ENCODE data around the gene OVCA2. TPM values are rescaled to one million over a fixed set of nuclear protein-coding genes. Genes with fewer than 3 reads are reported as not detected.

The OVCA2 gene
- total and polyA plus RNA-seq, 4 experiments from 2014 or later = 27.9 to 90.3 (median 43.2) TPM

DNA sequence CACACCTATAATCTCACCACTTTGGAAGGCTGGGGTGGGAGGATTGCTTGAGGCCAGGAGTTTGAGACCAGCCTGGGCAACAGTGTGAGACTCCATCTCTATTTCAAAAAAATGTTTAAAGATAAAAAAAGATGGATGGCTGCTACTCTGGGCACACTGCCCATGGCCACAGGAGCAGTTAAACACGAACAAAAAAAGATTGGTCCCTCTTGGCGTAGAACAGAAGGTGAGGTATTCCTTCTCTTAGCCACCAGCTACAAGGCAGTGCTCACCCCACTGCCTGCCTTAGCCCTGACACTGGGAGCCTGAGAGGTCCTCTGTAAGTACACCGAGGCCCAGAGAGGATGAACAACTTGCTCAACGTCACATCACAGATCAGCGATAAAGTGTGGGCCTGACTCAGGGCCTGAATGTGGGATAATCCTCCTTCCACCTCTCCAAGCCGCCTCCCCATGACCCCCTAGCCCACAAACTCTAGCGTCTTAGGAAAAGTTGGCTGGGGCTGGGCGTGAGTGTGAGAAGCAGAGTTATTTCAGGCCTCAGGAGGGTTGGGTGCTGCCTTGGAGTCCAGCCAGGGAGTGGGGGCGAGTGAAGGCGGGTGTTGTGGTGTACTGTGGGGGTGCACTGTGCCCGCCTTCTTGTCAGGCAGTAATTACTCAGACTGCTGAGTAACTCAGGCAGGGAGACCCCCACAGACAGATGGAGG lies 14.1 kb upstream of the OVCA2 start:
- Histone ChIP-seq H3K4me1 (ENCODE audit: insufficient read depth, low read length) (peaks cover 47% of the 10 kb centered on the region), H3K4me3 (ENCODE audit: low read length in 2 of 2) (no peak overlapping the region), H3K27me3 (ENCODE audit: insufficient read depth, low read length) (no peaks in the 10 kb centered on the region), H3K27ac (ENCODE audit: low read depth, low read length) (no peak overlapping the region), H3K9me3 (ENCODE audit: control insufficient read depth in 1 of 2, low read length in 2 of 2) (no peaks in the 10 kb centered on the region), H3K36me3 (ENCODE audit: insufficient read depth, low read length) (no peaks in the 10 kb centered on the region)
- Mint-ChIP-seq H3K27ac (peak overlapping the region in 1 of 7 donors; percentile 54), H3K27me3 (peaks cover 5 to 12% of the 10 kb centered on the region in 2 donors), H3K4me3 (peak overlapping the region in 3 of 8 donors; percentile 6 to 57 (median 30)), H3K36me3 (peaks cover 0 to 8% of the 10 kb centered on the region in 2 donors), H3K9me3 (peaks cover 0 to 2% (median 0%) of the 10 kb centered on the region in 8 donors), H3K4me1 (peaks cover 14 to 48% (median 27%) of the 10 kb centered on the region in 4 donors)
- CTCF ChIA-PET (ENCODE audit: partially characterized antibody) = interaction anchor here (0.5 kb wide), 1 partner anchor 146 kb away, joined by 3 read pairs; no protein-coding TSS in a partner anchor
- POLR2A ChIA-PET (ENCODE audit: partially characterized antibody) = no interaction called here
- DNase-seq = no peak
- intact Hi-C loops (cut with micrococcal nuclease) = loop anchor here (5.0 to 10.0 kb wide), 2 partner anchors 123 to 305 kb away; partner anchors contain the start of gene WDR81

DNA sequence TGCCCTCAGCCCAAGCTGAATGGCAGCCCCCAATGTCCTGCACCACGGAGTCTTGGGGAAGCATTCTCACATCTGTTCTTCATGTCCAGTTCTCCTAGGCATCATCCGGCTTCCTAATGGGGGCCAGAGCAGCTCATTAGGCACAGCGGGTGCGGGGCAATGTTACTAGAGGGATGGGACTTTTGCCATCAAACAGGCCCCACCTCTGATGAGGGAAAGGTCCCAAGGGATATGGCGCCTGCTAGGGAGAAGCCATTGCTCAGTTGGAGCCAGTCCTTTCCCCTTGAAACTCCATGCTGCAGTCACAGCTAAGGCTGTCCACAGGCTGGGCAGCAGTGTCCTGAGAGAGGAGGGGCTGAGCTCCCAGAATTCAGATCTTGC lies 13.6 kb upstream of the OVCA2 start:
- H3K36me3 Mint-ChIP-seq = peaks cover 2 to 8% of the 10 kb centered on the region in 2 donors
- no peaks in the 10 kb centered on the region for H3K27me3 ChIP-seq (ENCODE audit: insufficient read depth, low read length)
- no peak overlapping the region for H3K27ac Mint-ChIP-seq
- H3K4me3 ChIP-seq (ENCODE audit: low read length in 2 of 2) = no peak overlapping the region
- H3K27me3 Mint-ChIP-seq = peaks cover 5 to 12% of the 10 kb centered on the region in 2 donors
- peaks cover 0 to 2% (median 0%) of the 10 kb centered on the region in 8 donors for H3K9me3 Mint-ChIP-seq
- H3K27ac ChIP-seq (ENCODE audit: low read depth, low read length) = no peak overlapping the region
- peaks cover 1% of the 10 kb centered on the region for H3K36me3 ChIP-seq (ENCODE audit: insufficient read depth, low read length)
- peaks cover 17 to 48% (median 30%) of the 10 kb centered on the region in 4 donors for H3K4me1 Mint-ChIP-seq
- no peaks in the 10 kb centered on the region for H3K9me3 ChIP-seq (ENCODE audit: control insufficient read depth in 1 of 2, low read length in 2 of 2)
- H3K4me1 ChIP-seq (ENCODE audit: insufficient read depth, low read length) = peaks cover 45% of the 10 kb centered on the region
- peak overlapping the region in 4 of 8 donors; percentile 25 to 66 (median 48) for H3K4me3 Mint-ChIP-seq
- ChIA-PET CTCF (ENCODE audit: partially characterized antibody) (interaction anchor here (0.5 kb wide), 1 partner anchor 146 kb away, joined by 3 read pairs; no protein-coding TSS in a partner anchor), POLR2A (ENCODE audit: partially characterized antibody) (no interaction called here)
- DNase-seq = no peak
- intact Hi-C loops (cut with micrococcal nuclease) = loop anchor here (5.0 to 10.0 kb wide), 2 partner anchors 123 to 306 kb away; partner anchors contain the start of gene WDR81

DNA sequence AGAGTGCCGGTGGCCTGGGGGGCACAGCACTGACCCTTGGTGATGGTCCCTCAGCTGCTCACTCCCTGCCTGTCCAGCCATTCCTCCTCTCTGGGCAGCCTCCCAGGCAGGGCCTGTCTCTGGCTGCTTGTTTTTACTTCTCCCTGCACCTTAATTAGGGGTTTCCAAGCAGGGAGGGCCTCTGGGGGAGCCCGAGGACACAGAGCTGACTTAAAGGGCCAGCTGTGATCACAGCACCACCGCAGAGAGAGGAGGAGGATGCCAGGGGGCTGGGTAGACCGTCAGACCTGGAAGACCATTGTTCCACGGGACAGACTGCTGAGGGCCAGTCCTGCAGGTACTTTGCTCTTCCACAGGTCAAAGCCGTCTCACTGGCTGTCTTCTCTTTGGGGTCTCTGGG lies 13.1 kb upstream of the OVCA2 start:
- ChIA-PET CTCF (ENCODE audit: partially characterized antibody) (no interaction called here), POLR2A (ENCODE audit: partially characterized antibody) (no interaction called here)
- Histone ChIP-seq H3K27me3 (ENCODE audit: insufficient read depth, low read length) (no peaks in the 10 kb centered on the region), H3K36me3 (ENCODE audit: insufficient read depth, low read length) (peaks cover 7% of the 10 kb centered on the region), H3K4me1 (ENCODE audit: insufficient read depth, low read length) (peaks cover 43% of the 10 kb centered on the region), H3K27ac (ENCODE audit: low read depth, low read length) (no peak overlapping the region), H3K4me3 (ENCODE audit: low read length in 2 of 2) (no peak overlapping the region), H3K9me3 (ENCODE audit: control insufficient read depth in 1 of 2, low read length in 2 of 2) (no peaks in the 10 kb centered on the region)
- Mint-ChIP-seq H3K4me1 (peaks cover 14 to 48% (median 30%) of the 10 kb centered on the region in 4 donors), H3K9me3 (peaks cover 0 to 2% (median 0%) of the 10 kb centered on the region in 8 donors), H3K36me3 (peaks cover 4 to 8% of the 10 kb centered on the region in 2 donors), H3K27ac (no peak overlapping the region), H3K4me3 (peak overlapping the region in 6 of 8 donors; percentile 9 to 46 (median 34)), H3K27me3 (peaks cover 5 to 12% of the 10 kb centered on the region in 2 donors)
- intact Hi-C loops (cut with micrococcal nuclease) = loop anchor here (5.0 to 10.0 kb wide), 2 partner anchors 124 to 306 kb away; partner anchors contain the start of gene WDR81
- DNase-seq = no peak

DNA sequence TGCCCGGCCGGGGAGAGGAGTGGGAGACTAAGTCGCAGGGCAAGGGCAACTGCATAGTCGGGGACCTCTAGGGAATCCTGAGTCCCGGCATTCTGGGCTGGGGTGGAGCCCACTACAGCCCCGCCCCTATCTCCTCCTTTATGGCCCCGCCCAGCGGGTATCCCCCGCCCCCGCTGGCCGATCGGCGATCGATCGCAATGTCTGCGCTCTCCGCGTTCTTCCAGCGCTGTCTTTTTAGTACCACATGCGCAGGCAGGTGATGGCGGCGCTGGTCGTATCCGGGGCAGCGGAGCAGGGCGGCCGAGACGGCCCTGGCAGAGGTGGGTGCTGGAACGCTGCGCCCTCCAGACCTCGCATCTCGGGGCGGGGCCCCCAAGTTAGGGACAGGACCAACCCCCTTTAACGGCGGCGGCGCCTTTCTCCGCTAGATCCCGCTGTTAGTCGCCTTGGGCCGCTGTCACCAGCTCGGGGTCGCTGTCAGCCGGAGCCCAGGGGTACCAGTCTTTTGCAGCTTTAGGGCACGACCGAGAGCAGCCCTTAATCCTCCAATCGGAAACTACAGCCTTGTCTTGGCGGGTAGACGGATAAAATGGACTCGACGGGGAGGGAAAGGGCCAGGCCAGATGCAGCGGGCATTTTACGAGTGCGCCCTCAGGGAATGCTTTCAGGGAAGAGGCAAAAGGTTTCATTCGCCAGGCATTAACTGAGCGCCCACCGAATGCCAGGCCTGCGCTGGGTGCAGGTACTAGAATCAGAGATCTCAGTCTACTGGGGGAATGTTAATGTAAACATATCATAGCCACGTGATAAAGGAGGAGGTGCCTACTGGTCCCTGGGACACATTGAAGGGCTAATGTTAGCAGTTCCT lies 11.7 kb upstream of the OVCA2 start, which contains the start of gene DPH1:
Gene DPH1 (plus strand): TSS at position 243 of the 868 bp plus-strand sequence. CDS start 17 bp downstream, at position 260.
- ChIA-PET CTCF (ENCODE audit: partially characterized antibody) (no interaction called here), POLR2A (ENCODE audit: partially characterized antibody) (interaction anchor here (0.6 to 1.8 kb wide), 2 partner anchors 10 to 501 kb away, joined by 3 to 11 read pairs; no protein-coding TSS in a partner anchor)
- Mint-ChIP-seq H3K27ac (peak within 1 kb of the TSS; percentile 76 to 97 (median 94)), H3K27me3 (peaks cover 5 to 12% of the 10 kb centered on the region in 2 donors), H3K9me3 (no peaks in the 10 kb centered on the region), H3K4me1 (peaks cover 14 to 44% (median 30%) of the 10 kb centered on the region in 4 donors), H3K36me3 (peaks cover 4 to 8% of the 10 kb centered on the region in 2 donors), H3K4me3 (peak within 1 kb of the TSS; percentile 91 to 96 (median 94))
- DNase-seq = peak; percentile 83 to 88 (median 83)
- Histone ChIP-seq H3K4me1 (ENCODE audit: insufficient read depth, low read length) (peaks cover 36% of the 10 kb centered on the region), H3K27ac (ENCODE audit: low read depth, low read length) (peak within 1 kb of the TSS; percentile 81), H3K36me3 (ENCODE audit: insufficient read depth, low read length) (peaks cover 10% of the 10 kb centered on the region), H3K9me3 (ENCODE audit: control insufficient read depth in 1 of 2, low read length in 2 of 2) (no peaks in the 10 kb centered on the region), H3K4me3 (ENCODE audit: low read length in 2 of 2) (peak within 1 kb of the TSS; percentile 91 to 98), H3K27me3 (ENCODE audit: insufficient read depth, low read length) (no peaks in the 10 kb centered on the region)
- intact Hi-C loops (cut with micrococcal nuclease) = loop anchor here (1.0 to 10.0 kb wide), 4 partner anchors 11 to 308 kb away; partner anchors contain the start of gene WDR81

DNA sequence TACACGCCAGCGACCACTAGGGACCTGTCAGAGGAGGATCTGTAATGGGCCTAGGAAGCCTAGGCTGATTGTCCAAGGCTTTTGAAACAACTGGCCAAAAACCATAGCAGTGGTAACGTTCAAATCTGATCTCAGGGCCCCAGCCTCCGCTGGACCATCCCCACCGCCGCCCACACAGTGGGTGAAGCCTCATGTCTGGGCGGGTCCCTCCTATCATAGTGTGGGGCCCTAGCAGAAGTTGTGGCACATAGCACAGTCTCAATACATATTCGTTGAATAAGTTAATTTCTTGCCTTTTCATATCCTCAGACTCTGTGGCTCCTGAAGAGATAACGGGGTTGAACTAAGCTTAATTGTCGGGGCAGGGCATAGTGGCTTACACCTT lies 11.1 kb upstream of the OVCA2 start:
- Mint-ChIP-seq H3K4me3 (peak overlapping the region; percentile 91 to 96 (median 94)), H3K9me3 (no peaks in the 10 kb centered on the region), H3K27ac (peak overlapping the region; percentile 76 to 97 (median 94)), H3K36me3 (peaks cover 4 to 10% of the 10 kb centered on the region in 2 donors), H3K4me1 (peaks cover 13 to 38% (median 26%) of the 10 kb centered on the region in 4 donors), H3K27me3 (peaks cover 5 to 10% of the 10 kb centered on the region in 2 donors)
- Histone ChIP-seq H3K9me3 (ENCODE audit: control insufficient read depth in 1 of 2, low read length in 2 of 2) (no peaks in the 10 kb centered on the region), H3K4me3 (ENCODE audit: low read length in 2 of 2) (peak overlapping the region; percentile 91 to 98), H3K27me3 (ENCODE audit: insufficient read depth, low read length) (no peaks in the 10 kb centered on the region), H3K27ac (ENCODE audit: low read depth, low read length) (peak overlapping the region; percentile 81), H3K4me1 (ENCODE audit: insufficient read depth, low read length) (peaks cover 34% of the 10 kb centered on the region), H3K36me3 (ENCODE audit: insufficient read depth, low read length) (peaks cover 10% of the 10 kb centered on the region)
- CTCF ChIA-PET (ENCODE audit: partially characterized antibody) = interaction anchor here (0.6 to 0.9 kb wide), 2 partner anchors 10 to 382 kb away, joined by 3 read pairs; no protein-coding TSS in a partner anchor
- intact Hi-C loops (cut with micrococcal nuclease) = loop anchor here (1.0 kb wide), 2 partner anchors 11 to 19 kb away; no protein-coding TSS in a partner anchor
- POLR2A ChIA-PET (ENCODE audit: partially characterized antibody) = interaction anchor here (0.6 to 1.8 kb wide), 2 partner anchors 10 to 501 kb away, joined by 3 to 11 read pairs; no protein-coding TSS in a partner anchor
- DNase-seq = no peak

DNA sequence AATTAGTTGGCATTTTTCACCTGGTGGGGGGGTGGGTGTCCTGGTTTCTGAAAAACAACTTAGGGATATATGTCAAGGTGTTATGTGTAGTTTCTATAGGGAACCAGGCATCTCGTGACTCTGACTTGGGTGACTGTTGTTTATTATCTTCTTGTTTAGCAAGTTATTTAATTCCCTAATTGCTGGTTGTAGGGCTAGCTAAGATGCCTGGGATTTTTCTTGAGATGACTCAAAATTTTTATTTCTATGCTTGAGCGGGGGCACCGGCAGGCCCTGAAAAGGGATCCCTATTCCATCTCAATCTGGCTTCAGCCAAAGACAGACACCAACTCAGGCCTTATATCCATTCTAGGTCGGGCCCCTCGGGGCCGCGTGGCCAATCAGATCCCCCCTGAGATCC lies 8.7 kb upstream of the OVCA2 start:
- POLR2A ChIA-PET (ENCODE audit: partially characterized antibody) = interaction anchor here (2.1 kb wide), 1 partner anchor 9 kb away, joined by 7 read pairs; the partner anchor contains the start of gene RTN4RL1
- H3K4me3 Mint-ChIP-seq = peak overlapping the region in 3 of 8 donors; percentile 13 to 38 (median 15)

More for the DNA sequence above, 8.7 kb upstream of the OVCA2 start:
- peaks cover 27% of the 10 kb centered on the region for H3K36me3 ChIP-seq (ENCODE audit: insufficient read depth, low read length)
- no peak overlapping the region for H3K27ac ChIP-seq (ENCODE audit: low read depth, low read length)
- intact Hi-C loops (cut with micrococcal nuclease) = no loop called here
- DNase-seq = no peak
- CTCF ChIA-PET (ENCODE audit: partially characterized antibody) = interaction anchor here (0.9 to 2.1 kb wide), 2 partner anchors 21 to 384 kb away, joined by 3 to 4 read pairs; partner anchors contain the start of genes HIC1 and RILP
- no peaks in the 10 kb centered on the region for H3K9me3 Mint-ChIP-seq
- no peaks in the 10 kb centered on the region for H3K27me3 Mint-ChIP-seq
- H3K4me1 Mint-ChIP-seq = peaks cover 9 to 32% (median 21%) of the 10 kb centered on the region in 4 donors
- no peaks in the 10 kb centered on the region for H3K9me3 ChIP-seq (ENCODE audit: control insufficient read depth in 1 of 2, low read length in 2 of 2)
- H3K36me3 Mint-ChIP-seq = peaks cover 10 to 29% of the 10 kb centered on the region in 2 donors
- peaks cover 30% of the 10 kb centered on the region for H3K4me1 ChIP-seq (ENCODE audit: insufficient read depth, low read length)
- H3K4me3 ChIP-seq (ENCODE audit: low read length in 2 of 2) = no peak overlapping the region
- peak overlapping the region in 2 of 7 donors; percentile 7 to 42 for H3K27ac Mint-ChIP-seq
- H3K27me3 ChIP-seq (ENCODE audit: insufficient read depth, low read length) = no peaks in the 10 kb centered on the region

Data from CD4-positive, alpha-beta memory T cell (primary cell).